ENCODE results near the gene NFATC2. TPM values are rescaled to one million over a fixed set of nuclear protein-coding genes. Genes with fewer than 3 reads are reported as not detected.

Gene NFATC2
- total RNA-seq, 1 experiment from 2014 or later: 15.8 TPM

DNA sequence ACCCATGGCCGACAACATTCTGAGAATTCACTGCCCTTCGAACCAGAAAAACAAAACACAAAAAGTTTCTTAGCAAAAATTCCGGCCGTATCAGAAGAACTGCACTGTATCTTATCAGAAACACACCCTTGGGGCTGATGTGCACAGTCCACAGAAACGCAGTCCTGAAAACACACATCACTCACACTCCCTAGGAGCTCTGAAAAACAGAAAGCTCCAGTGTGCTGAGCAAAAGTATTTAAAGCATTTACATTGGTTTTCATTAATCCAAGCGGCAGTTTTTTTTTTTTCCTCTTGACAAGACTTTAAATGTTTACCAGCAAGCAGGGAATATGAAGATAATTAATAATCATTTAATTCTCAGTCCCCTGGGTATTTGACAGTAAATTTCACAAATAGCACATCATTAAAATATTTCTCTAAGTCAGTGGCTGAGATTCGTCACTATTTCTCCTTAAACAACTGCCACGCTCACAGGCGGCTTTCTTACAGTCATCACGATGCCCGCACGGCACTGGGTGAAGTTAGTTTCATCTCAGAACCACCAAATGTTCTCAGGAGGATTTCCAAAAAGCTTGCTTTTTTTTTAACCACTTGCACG is 13.3 kb downstream of the NFATC2 start:
- CTCF ChIA-PET: no interaction called here
- H3K4me1 Mint-ChIP-seq (ENCODE audit: low read depth, unreplicated experiment): peaks cover 18% of the 10 kb centered on the region
- intact Hi-C loops (cut with micrococcal nuclease; ENCODE audit: unreplicated experiment): no loop called here
- no TSS peak for BruUV-seq (replicated peaks)
- peaks cover 9% of the 10 kb centered on the region for H3K36me3 Mint-ChIP-seq (ENCODE audit: insufficient read depth, unreplicated experiment)
- no peaks in the 10 kb centered on the region for H3K9me3 Mint-ChIP-seq (ENCODE audit: low read depth, unreplicated experiment)
- no peak overlapping the region for H3K4me3 Mint-ChIP-seq (ENCODE audit: low read depth, unreplicated experiment)
- TF ChIP-seq, protein P1, sequence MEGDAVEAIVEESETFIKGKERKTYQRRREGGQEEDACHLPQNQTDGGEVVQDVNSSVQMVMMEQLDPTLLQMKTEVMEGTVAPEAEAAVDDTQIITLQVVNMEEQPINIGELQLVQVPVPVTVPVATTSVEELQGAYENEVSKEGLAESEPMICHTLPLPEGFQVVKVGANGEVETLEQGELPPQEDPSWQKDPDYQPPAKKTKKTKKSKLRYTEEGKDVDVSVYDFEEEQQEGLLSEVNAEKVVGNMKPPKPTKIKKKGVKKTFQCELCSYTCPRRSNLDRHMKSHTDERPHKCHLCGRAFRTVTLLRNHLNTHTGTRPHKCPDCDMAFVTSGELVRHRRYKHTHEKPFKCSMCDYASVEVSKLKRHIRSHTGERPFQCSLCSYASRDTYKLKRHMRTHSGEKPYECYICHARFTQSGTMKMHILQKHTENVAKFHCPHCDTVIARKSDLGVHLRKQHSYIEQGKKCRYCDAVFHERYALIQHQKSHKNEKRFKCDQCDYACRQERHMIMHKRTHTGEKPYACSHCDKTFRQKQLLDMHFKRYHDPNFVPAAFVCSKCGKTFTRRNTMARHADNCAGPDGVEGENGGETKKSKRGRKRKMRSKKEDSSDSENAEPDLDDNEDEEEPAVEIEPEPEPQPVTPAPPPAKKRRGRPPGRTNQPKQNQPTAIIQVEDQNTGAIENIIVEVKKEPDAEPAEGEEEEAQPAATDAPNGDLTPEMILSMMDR (IDR thresholded peaks at IDR 0.05; ENCODE audit: unreplicated experiment): no peak
- H3K27me3 Mint-ChIP-seq (ENCODE audit: unreplicated experiment): no peaks in the 10 kb centered on the region
- DNase-seq: no peak
- H3K27ac Mint-ChIP-seq (ENCODE audit: unreplicated experiment): no peak overlapping the region

DNA sequence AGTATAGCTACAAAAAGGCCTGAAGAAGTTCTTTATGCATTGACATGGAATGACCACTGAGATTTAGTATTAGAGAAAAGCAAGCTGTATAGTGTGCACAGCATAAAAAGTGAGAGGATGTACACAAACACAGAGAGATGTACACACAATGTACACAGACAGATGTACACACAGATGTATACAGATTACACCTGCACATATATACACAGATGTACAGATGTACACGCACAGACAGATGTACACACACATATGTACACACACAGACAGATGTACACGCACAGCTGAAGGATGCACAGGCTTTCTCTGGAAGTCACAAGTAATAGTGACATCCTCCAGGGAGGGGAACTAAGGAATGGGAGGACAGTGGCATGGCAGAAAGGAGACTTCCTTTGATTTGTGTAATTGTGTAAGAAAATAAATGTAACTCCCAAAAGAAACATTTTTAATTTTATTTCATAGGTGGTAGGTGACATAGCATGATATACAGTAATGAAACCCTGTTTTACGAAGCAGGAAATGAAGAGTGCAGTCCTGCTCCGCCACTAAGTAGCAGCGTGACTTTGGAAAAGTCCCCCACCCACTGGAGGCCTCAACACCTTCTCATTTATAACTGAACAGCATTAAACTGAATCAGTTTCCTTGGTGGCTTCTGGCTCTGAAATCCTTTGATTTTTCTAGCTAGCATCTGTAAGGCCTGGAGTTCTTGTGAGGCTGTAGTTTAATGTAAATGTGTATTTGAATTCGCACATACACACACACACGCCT is 14.1 kb downstream of the NFATC2 start:
- peaks cover 13% of the 10 kb centered on the region for H3K4me1 Mint-ChIP-seq (ENCODE audit: low read depth, unreplicated experiment)
- no peak for DNase-seq
- BruUV-seq (replicated peaks): no TSS peak
- H3K27me3 Mint-ChIP-seq (ENCODE audit: unreplicated experiment): no peaks in the 10 kb centered on the region
- intact Hi-C loops (cut with micrococcal nuclease; ENCODE audit: unreplicated experiment): no loop called here
- CTCF ChIA-PET: interaction anchor here (0.6 to 0.8 kb wide), 2 partner anchors 29 to 67 kb away, joined by 3 read pairs; no protein-coding TSS in a partner anchor
- no peaks in the 10 kb centered on the region for H3K9me3 Mint-ChIP-seq (ENCODE audit: low read depth, unreplicated experiment)
- TF ChIP-seq, protein P1 (IDR thresholded peaks at IDR 0.05; ENCODE audit: unreplicated experiment): no peak
- peaks cover 9% of the 10 kb centered on the region for H3K36me3 Mint-ChIP-seq (ENCODE audit: insufficient read depth, unreplicated experiment)
- H3K27ac Mint-ChIP-seq (ENCODE audit: unreplicated experiment): no peak overlapping the region
- no peak overlapping the region for H3K4me3 Mint-ChIP-seq (ENCODE audit: low read depth, unreplicated experiment)

DNA sequence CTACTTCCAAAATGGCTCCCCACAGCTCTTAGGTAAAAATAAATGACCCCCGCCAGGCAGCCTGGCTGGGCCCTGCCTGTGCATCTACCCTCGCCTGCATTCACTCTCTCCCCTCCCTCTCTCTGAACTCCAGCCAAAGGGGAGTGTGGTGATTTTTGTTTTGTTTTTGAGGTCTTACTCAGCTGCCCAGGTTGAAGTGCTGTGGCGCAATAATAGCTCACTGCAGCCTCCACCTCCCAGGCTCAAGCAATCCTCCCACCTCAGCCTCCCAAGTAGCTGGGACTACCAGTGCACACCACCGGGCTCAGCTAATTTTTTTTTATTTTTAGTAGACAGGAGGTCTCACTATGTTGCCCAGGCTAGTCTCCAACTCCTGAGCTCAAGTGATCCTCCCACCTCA is 15.8 kb downstream of the NFATC2 start:
- H3K9me3 Mint-ChIP-seq (ENCODE audit: low read depth, unreplicated experiment): no peaks in the 10 kb centered on the region
- no peaks in the 10 kb centered on the region for H3K27me3 Mint-ChIP-seq (ENCODE audit: unreplicated experiment)
- peaks cover 9% of the 10 kb centered on the region for H3K36me3 Mint-ChIP-seq (ENCODE audit: insufficient read depth, unreplicated experiment)
- no peak for DNase-seq
- H3K4me1 Mint-ChIP-seq (ENCODE audit: low read depth, unreplicated experiment): no peaks in the 10 kb centered on the region
- H3K27ac Mint-ChIP-seq (ENCODE audit: unreplicated experiment): no peak overlapping the region
- CTCF ChIA-PET: interaction anchor here (0.5 to 1.7 kb wide), 3 partner anchors 9 to 17 kb away, joined by 3 to 5 read pairs (median 5); no protein-coding TSS in a partner anchor
- TF ChIP-seq, protein P1 (IDR thresholded peaks at IDR 0.05; ENCODE audit: unreplicated experiment): no peak
- no TSS peak for BruUV-seq (replicated peaks)
- no peak overlapping the region for H3K4me3 Mint-ChIP-seq (ENCODE audit: low read depth, unreplicated experiment)
- intact Hi-C loops (cut with micrococcal nuclease; ENCODE audit: unreplicated experiment): no loop called here

DNA sequence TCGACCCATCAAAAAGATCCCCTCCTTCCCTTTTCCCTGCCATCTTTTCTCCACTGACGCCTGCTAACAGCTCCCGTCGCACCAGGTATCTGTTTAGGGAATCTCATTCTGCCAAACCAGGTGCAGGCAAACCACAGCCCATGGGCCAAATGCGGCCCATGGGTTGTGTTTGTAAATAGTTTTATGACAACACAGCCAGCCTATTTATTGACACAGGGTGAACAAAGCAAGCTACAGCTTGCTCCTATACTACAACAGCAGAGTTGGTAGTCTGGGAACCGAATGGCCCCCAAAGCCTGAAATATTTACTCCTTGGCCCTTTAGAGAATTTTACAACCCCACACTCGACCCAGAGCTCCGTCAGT is 16.4 kb downstream of the NFATC2 start:
- no peaks in the 10 kb centered on the region for H3K9me3 Mint-ChIP-seq (ENCODE audit: low read depth, unreplicated experiment)
- CTCF ChIA-PET: interaction anchor here (0.5 to 1.7 kb wide), 2 partner anchors 8 to 288 kb away, joined by 3 to 5 read pairs; no protein-coding TSS in a partner anchor
- H3K36me3 Mint-ChIP-seq (ENCODE audit: insufficient read depth, unreplicated experiment): peaks cover 9% of the 10 kb centered on the region
- DNase-seq: no peak
- H3K27me3 Mint-ChIP-seq (ENCODE audit: unreplicated experiment): no peaks in the 10 kb centered on the region
- TF ChIP-seq, protein P1 (IDR thresholded peaks at IDR 0.05; ENCODE audit: unreplicated experiment): no peak
- no TSS peak for BruUV-seq (replicated peaks)
- intact Hi-C loops (cut with micrococcal nuclease; ENCODE audit: unreplicated experiment): no loop called here
- no peak overlapping the region for H3K27ac Mint-ChIP-seq (ENCODE audit: unreplicated experiment)
- no peak overlapping the region for H3K4me3 Mint-ChIP-seq (ENCODE audit: low read depth, unreplicated experiment)
- no peaks in the 10 kb centered on the region for H3K4me1 Mint-ChIP-seq (ENCODE audit: low read depth, unreplicated experiment)
